GM18951 (cell line): ENCODE data around the gene RAB33B.
"Not testable (repeated sequence)": the region's sequence is repeated elsewhere in the genome, so short reads cannot be mapped to it uniquely, and the experiment has no call there.

ENCODE experiments used
- POLR2A ChIP-seq: IDR thresholded peaks from 4 replicates; pipeline ENCODE4 v1.6.1; 2011; ENCODE audit warnings: mild to moderate bottlenecking; ENCODE audit not compliant: insufficient read length, insufficient read depth; ENCODE audit errors: extremely low read depth
- in situ Hi-C: fragments of 300-500 bp; cut with MboI; formaldehyde crosslinking; loops from one replicate; pipeline ENCODE4 v1.12.0; 2022; ENCODE audit warnings: low sequenced_read_pairs, mixed read lengths, inconsistent platforms; ENCODE audit not compliant: unreplicated experiment

The RAB33B gene

DNA sequence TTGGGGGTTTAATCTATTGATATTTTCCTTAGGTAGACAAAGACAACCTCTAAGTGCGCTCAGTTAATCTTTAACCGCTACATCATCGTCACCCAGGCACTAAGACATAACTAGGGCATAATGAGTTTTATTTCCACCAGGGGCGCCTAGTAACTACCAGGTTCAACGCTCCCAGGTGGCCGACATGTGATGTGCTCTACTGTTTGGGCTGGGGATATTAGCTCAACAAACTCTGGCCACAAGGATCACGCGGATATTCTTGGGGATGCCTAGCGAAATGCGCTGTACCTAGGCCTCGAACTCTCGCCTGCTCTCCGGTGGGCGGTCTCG, 915 bp upstream of the RAB33B start:
- TF ChIP-seq POLR2A = no peak
- in situ Hi-C loops = no loop called here

DNA sequence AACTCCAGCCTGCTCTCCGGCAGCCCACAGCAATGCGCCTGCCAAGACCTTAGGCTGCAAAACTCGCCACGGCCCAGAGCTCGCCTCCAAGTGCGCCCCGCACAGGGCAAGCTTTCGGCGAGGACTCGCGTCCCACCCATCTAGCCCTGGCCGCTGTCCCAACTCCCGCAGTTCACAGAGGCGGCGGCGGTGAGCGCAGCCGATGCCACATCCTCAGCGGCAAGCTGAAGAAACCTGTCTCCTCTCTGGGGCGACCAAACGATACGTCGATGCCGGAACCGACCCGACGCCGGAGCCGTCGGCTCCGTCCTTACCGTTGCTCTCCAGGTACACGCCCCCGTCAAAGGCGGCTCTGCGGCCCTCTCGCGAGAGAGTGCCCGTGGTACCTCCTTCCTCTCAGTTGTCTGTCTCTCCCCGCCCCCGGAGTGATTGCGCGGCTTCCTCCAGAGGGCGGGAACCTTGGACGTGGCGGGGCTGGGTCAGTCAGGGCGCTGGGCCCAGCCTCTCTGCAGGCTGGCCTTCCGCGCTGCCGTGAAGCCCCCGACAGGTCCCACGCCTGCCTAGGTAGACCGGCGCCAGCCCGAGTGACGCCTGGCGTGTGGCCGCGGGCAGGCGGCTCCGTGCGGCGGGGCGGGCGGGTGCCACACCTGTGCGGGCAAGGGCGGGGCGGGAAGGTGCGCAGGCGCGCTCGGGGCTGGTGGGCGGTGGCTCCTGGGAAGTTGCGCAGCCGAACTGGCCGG, 380 bp upstream of the RAB33B start:
- peak; percentile 93 for TF ChIP-seq POLR2A
- in situ Hi-C loops = no loop called here

DNA sequence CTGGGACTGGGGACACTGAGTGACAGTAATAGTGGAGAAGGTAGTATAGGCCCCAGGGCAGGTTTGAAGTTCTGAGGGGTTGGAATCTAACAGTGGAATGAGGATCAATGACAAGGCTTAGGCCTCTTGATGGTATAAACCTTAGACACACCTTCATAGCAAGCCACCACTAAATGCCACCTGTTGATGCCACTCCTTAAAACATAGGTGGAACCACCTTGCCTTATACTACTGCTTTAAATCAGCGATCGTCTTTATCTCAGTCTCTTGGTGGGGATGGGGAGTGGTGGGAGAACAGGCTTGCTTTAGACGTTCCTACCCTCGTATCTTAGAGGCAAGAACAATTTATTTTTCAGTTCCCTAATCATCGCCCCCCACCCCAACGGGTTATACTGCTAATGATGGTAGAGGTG, 1.2 kb downstream of the RAB33B start:
- in situ Hi-C loops = no loop called here
- no peak for TF ChIP-seq POLR2A

DNA sequence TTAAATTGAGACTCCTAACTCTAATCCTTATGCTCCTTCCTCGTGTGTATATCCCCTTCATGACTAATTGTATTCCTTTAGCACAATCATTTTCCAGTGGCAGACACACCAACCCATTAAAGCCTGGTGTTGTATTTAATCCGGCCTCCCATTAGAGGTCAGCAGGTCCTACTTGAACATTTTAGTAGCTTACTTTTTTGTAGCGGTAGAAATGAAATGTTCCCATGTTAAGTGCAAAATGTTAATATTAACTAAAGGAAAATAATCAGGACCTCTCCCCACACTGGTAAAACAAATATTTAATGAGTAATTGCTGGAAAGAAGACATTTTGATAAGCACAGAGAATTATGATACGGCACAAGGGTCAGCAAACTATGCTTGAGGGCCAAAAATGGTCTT, 3.4 kb downstream of the RAB33B start:
- in situ Hi-C loops = no loop called here
- no peak for TF ChIP-seq POLR2A

DNA sequence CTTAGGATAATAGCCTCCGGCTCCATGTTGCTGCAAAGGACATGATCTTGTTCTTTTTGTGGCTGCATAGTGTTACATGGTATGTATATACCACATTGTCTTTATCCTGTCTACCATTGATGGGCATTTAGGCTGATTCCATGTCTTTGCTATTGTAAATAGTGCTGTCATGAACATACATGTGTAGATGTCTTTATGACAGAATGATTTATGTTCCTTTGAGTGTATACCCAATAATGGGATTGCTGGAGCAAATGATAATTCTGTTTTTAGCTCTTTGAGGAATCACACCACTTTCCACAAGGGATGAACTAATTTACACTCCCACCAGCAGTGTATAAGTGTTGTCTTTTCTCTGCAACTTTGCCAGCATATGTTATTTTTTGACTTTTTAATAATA, 4.6 kb downstream of the RAB33B start:
- in situ Hi-C loops = no loop called here
- no peak for TF ChIP-seq POLR2A

DNA sequence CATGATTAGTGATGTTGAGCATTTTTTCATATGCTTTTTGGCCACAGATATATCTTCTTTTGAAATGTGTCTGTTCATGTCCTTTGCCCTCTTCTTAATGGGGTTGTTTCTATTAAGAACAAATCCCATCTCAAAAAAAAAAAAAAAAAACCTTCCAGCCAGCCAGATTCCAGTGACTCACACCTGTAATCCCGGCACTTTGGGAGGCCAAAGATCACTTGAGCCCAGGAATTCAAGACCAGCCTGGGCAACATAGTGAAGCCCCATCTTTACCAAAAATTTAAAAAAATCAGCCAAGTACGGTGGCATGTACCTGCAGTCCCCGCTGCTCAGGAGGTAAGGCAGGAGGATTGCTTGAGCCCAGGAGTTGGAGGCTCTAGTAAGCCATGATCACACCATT, 5.1 kb downstream of the RAB33B start:
- in situ Hi-C loops = no loop called here
- no peak for TF ChIP-seq POLR2A

DNA sequence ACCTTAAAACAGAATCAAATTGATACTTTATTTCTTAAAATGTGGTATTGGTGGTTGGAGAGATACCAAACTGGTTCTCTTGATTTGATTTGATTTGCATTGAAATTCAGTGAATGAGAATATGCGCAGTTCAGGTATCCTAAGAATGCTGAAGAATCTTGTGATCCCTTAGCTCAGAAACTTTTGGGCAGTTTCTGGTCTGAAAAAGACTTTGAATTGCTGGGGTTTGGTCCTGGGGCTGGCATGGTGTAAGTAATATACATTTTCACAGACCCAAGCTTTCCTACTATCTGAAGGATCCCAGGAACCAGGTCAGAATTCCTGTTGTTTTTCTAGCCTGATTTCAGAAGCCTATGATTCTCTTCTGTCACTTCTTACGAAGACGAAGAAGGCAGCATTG, 6.6 kb downstream of the RAB33B start:
- TF ChIP-seq POLR2A = no peak
- in situ Hi-C loops = no loop called here

DNA sequence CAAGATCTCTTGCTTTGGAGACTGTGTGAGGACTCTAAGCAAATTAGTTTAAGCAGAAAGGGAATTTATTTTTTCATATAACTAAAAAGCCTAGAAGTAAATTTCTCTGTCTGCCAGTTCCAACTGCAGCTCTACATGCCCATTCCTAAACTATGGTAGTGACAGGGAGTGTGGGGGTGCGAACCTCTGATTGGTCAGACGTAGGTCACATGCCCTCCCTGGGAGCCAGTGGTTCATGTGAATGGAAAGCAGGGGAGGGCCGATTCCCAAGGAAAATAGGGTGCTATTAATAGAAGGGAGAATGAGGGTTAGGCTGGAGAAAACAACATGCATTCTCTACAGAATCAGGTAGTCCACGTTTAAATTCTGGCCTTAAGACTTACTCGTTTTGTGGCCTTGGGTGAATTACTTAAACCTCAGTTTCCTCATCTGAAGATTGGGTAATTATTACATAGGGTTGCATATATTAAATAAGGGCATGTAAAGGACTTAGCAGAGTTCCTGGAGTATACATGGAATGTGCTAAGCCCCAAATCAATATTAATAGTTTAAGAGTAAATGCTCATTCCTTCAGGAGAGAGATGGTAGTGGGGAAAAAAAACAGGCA, 7.2 kb downstream of the RAB33B start:
- TF ChIP-seq POLR2A = no peak
- in situ Hi-C loops = no loop called here

DNA sequence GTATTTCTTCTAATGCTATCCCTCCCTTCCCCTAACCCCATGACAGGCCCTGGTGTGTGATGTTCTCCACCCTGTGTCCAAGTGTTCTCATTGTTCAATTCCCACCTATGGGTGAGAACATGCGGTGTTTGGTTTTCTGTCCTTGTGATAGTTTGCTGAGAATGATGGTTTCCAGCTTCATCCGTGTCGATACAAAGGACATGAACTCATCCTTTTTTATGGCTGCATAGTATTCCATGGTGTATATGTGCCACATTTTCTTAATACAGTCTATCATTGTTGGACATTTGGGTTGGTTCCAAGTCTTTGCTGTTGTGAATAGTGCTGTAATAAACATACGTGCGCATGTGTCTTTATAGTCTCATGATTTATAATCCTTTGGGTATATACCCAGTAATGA, 10.6 kb downstream of the RAB33B start:
- in situ Hi-C loops = not testable (repeated sequence)

DNA sequence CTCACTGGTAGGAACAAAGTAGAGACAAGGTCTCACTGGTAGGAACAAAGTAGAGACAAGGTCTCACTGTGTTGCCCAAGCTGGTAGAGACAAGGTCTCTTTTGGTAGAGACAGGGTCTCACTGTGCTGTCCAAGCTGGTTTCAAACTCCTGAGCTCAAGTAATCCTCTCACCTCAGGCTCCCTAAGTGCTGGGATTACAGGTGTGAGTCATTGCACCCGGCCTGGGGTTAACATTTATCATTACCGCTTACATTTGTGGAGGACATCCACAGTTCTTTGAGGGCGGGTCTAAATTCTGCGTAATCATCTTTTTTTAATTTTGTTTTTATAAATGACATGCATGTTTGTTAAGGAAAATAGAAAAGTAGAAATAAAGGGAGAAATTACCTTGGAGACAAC, 12.0 kb downstream of the RAB33B start:
- no peak for TF ChIP-seq POLR2A
- in situ Hi-C loops = no loop called here

DNA sequence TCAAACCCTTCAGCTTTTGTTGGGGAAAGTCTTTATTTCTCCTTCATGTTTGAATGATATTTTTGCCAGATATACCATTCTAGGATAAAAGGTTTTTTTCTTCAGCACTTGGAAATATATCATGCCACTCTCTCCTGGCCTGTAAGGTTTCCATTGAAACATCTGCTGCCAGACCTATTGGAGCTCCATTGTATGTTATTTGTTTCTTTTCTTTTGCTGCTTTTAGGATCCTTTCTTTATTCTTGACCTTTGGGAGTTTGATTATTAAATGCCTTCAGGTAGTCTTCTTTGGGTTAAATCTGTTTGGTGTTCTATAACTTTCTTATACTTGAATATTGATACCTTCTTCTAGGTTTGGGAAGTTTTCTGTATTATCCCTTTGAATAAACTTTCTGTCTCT, 14.8 kb downstream of the RAB33B start:
- in situ Hi-C loops = not testable (repeated sequence)

DNA sequence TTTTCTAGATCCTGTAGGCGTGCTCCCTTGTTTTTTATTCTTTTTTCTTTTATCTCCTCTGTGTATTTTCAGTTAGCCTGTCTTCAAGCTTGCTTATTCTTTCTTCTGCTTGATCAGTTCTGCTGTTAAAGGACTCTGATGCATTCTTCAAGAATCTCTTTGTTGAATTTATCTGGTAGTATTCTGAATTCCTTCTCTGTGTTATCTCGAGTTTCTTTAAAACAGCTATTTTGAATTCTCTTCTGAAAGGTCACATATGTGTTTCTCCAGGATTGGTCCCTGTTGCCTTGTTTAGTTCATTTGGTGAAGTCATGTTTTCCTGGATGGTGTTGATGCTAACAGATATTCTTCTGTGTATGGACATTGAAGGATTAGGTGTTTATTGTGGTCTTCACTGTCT, 15.3 kb downstream of the RAB33B start:
- in situ Hi-C loops = no loop called here
- no peak for TF ChIP-seq POLR2A

DNA sequence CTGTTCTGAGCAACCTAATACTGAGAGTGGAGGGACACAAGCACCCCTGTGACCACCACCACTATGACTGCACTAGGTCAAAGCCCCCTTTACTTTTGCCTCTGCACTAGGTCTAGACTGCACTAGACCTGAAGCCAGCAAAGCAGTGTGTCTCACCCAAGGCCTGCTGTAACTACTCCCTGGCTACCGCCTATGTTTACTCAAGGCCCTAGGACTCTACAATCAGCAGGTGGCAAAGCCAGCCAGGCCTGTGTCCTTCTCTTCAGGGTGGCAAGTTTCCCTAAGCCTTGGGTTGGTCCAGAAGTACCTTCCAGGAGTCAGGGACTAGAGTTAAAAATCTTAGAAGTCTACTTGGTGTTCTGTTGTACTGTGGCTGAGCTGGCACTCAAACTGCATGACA, 15.9 kb downstream of the RAB33B start:
- no peak for TF ChIP-seq POLR2A
- in situ Hi-C loops = no loop called here

DNA sequence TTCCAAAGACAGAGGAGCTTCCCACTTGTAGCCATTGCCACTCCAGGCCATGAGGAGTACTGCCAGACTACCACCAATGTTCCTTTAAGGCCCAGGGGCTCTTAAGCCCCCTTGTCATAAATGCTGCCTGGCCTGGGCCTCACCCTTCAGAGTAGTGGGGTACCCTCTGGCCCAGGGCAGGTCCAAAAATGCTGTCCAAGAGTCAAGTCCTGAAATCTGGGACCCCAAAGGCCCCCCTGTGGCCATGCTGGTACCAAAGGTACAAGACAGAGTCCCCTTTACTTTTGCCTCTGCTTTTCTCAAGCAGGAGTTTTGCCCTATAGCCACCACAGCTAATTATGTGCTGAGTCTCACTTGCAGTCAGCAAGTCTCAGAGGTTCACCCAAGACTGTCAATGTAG, 16.4 kb downstream of the RAB33B start:
- TF ChIP-seq POLR2A = no peak
- in situ Hi-C loops = no loop called here
